ENCODE results near the gene LDLRAD4.

DNA sequence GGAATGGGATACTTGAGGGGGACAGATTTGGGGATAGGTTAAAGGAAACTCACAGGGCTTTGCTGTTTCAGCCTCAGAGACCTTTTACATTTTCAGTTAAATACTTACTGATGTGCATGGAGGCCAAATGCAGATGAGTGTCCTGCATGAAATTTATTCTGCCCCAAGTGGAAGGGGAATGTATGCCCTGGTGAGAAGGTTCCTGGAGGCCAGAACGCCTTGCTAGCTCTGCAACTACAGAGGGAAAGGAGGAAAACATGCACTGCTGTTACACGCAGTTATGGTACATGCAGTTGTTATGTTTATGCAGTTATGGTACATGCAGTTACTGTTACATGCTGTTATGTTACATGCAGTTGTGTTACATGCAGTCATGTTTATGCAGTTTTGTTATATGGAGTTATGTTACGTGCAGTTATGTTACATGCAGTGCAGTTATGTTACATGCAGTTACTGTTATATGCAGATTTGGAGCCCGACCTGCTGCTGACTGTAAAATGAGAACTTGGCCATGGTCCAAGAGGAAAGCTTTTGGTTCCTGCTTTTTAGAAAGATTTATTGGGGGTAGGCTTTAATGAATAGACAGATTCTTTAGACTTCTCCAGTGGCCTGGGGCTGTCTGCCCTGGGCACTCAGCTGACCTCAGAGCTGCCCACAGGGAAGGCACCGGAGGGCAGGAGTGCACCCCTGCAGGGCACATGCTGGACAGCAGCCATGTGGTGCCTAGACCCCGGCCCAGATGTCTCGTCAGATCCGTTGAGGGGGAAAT lies 84.1 kb downstream of the LDLRAD4 start:
- TF ChIP-seq EZH2 (IDR thresholded peaks at IDR 0.05) (no peak), POLR2AphosphoS5 (IDR thresholded peaks at IDR 0.05; ENCODE audit: borderline replicate concordance, low read depth, low read length) (no peak), FOXP2 (optimal IDR thresholded peaks at IDR 0.05; ENCODE audit: control extremely low read depth, extremely low read length, insufficient read depth) (no peak)

All from SK-N-MC (cell line).